Activated naive CD8-positive, alpha-beta T cell treated with anti-CD3 and anti-CD28 coated beads, Interleukin-2, amount 10 ng/mL, durations not matched to agents 7 days and 5 days (primary cell): ENCODE data around the gene CACNA2D4. TPM values are rescaled to one million over a fixed set of nuclear protein-coding genes. Genes with fewer than 3 reads are reported as not detected.

Source experiments
- ATAC-seq: fragments of 150-1000 bp; cut with Tn5 transposase; one replicate; pipeline ENCODE4 v1.10.0; 2021; ENCODE audit warnings: low read depth, moderate library complexity
- POLR2A ChIA-PET: fragments of 350-600 bp; sonication (Branson Sonifier 250); formaldehyde crosslinking; loops from one replicate; lab custom pipeline; 2021; ENCODE audit warnings: antibody characterized with exemption; lab: Charles Lee
- DNase-seq: peaks from one replicate; pipeline ENCODE4 v3.0.0; 2021
- H3K27ac Mint-ChIP-seq: one replicate; pipeline ENCODE4 v1.8.0; 2022; ENCODE audit warnings: mild to moderate bottlenecking, mixed read lengths
- H3K27me3 Mint-ChIP-seq: one replicate; pipeline ENCODE4 v1.8.0; 2022; ENCODE audit warnings: mild to moderate bottlenecking, moderate library complexity, mixed read lengths
- H3K36me3 Mint-ChIP-seq: one replicate; pipeline ENCODE4 v1.8.0; 2021; ENCODE audit warnings: mild to moderate bottlenecking, mixed read lengths
- H3K4me1 Mint-ChIP-seq: one replicate; pipeline ENCODE4 v1.8.0; 2021; ENCODE audit warnings: mixed read lengths
- H3K4me3 Mint-ChIP-seq: one replicate; pipeline ENCODE4 v1.8.0; 2022; ENCODE audit warnings: mild to moderate bottlenecking, moderate library complexity, mixed read lengths
- H3K9me3 Mint-ChIP-seq: one replicate; pipeline ENCODE4 v1.8.0; 2021; ENCODE audit warnings: mixed read lengths
- total RNA-seq, 2 experiments: library from RNA; stranded (reverse); gene quantifications; one replicate each; pipeline ENCODE4 v1.2.3, GENCODE V29; 2021

CACNA2D4 gene
- total RNA-seq, 2 experiments from 2014 or later, result 8.0 to 10.4 TPM

DNA sequence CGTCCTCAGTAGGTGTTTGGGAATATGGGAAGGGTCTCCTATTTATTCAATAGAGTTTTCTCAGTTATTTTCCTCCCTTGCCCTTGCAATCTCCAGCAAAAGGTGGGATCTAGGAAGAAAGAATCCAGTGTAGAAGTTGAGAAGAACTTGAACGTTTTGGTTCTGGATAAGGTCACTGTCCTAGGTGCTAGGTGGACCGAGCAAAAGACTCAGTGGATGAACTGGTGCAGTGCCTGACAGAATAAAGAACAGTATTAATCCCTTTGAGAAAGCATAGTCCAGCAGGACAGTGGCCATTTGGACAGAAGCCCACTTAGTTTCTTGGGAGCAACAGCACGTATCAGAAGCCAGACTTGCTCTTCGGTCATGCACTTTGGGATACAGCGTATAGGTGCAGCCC, 130.7 kb downstream of the CACNA2D4 start:
- Mint-ChIP-seq H3K36me3 (peaks cover 13% of the 10 kb centered on the region), H3K27me3 (no peaks in the 10 kb centered on the region), H3K27ac (no peak overlapping the region), H3K4me3 (no peak overlapping the region), H3K4me1 (peaks cover 20% of the 10 kb centered on the region), H3K9me3 (no peaks in the 10 kb centered on the region)
- POLR2A ChIA-PET, result no interaction called here
- DNase-seq (no peak), ATAC-seq (no peak)

DNA sequence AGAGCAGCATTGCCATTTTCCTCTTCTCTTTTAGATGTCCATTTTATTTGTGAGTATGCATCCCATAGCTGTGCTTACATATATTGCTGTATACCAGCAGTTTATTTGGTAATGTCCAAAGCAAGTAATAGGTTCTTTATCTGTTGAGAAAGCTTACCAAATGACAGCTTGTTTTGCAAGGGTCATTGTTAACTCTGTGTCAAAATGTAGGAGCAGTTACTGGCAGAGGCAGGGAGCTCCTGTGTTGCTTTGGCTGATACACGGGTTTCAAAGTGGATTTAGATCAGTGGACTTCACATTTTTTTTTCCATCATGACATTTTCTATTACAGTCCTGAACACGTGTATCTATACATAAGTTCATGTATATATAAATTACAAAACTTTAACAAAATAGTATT, 136.2 kb downstream of the CACNA2D4 start:
- H3K36me3 Mint-ChIP-seq, result peaks cover 21% of the 10 kb centered on the region
- H3K9me3 Mint-ChIP-seq, result no peaks in the 10 kb centered on the region
- H3K4me3 Mint-ChIP-seq, result no peak overlapping the region
- no peak overlapping the region for H3K27ac Mint-ChIP-seq
- DNase-seq (no peak), ATAC-seq (no peak)
- H3K27me3 Mint-ChIP-seq, result no peaks in the 10 kb centered on the region
- POLR2A ChIA-PET, result no interaction called here
- H3K4me1 Mint-ChIP-seq, result no peaks in the 10 kb centered on the region

DNA sequence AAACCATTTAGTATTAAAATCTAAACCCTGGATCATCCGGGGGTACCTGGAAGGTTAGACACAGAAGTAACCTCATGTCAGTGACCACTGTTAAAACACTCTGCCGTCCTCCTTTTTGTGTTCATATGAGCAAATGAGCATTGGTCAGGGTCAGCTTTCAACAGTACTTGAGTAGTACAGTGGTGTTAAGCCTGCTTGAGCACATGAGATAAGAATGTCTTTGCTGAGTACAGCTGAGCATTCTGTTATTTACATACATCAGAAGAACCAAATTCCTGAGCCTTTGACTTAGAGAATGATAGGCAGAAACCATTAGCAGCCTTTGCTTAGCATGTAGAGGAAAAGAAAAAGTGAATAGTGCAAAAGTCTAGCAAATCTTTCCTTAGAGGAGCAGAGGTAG, 136.7 kb downstream of the CACNA2D4 start:
- Mint-ChIP-seq H3K4me3 (no peak overlapping the region), H3K27me3 (no peaks in the 10 kb centered on the region), H3K36me3 (peaks cover 21% of the 10 kb centered on the region), H3K9me3 (no peaks in the 10 kb centered on the region), H3K4me1 (no peaks in the 10 kb centered on the region), H3K27ac (no peak overlapping the region)
- no peak for ATAC-seq
- POLR2A ChIA-PET, result no interaction called here
- DNase-seq, result no peak

DNA sequence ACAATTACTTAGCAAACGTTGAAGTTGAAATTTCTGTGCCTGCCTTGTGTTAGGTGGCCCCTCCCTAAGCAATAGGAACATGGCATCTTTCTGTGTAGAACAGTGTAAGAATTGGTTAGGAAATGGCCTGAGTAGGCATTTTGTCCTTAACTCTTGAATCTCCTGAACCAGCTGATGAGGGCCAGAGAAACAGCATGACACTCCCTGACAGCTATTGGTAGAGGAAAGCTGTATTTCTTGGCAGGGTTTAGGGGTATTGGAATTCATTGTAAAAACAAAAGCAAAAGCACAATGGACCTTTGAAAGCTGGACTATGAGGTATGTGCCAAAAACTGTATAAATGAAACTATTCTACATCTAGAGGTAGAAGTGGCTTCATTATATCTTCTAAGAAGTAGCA, 138.7 kb downstream of the CACNA2D4 start:
- H3K4me1 Mint-ChIP-seq, result no peaks in the 10 kb centered on the region
- DNase-seq, result no peak
- no peaks in the 10 kb centered on the region for H3K27me3 Mint-ChIP-seq
- H3K27ac Mint-ChIP-seq, result no peak overlapping the region
- POLR2A ChIA-PET, result no interaction called here
- no peak overlapping the region for H3K4me3 Mint-ChIP-seq
- H3K36me3 Mint-ChIP-seq, result peaks cover 21% of the 10 kb centered on the region
- no peak for ATAC-seq
- no peaks in the 10 kb centered on the region for H3K9me3 Mint-ChIP-seq

DNA sequence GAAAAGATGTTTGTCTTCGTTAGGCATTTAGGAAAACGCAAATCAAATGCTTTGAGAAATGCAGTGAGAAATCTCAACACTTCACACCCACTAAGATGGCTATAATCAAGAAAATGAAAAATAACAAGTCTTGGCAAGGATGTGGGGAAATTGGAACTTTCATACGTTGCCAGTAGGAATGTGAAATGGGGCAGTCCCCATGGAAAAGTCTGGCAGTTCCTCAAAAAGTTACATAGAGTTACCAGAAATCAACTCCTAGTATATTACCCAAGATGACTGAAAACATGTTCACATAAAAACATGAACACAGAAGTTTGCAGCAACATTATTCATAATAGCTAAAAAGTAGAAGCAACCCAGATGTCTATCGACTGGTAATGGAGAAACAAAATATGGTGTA, 139.5 kb downstream of the CACNA2D4 start:
- ATAC-seq (no peak), DNase-seq (no peak)
- Mint-ChIP-seq H3K4me3 (no peak overlapping the region), H3K9me3 (no peaks in the 10 kb centered on the region), H3K36me3 (peaks cover 15% of the 10 kb centered on the region), H3K27me3 (no peaks in the 10 kb centered on the region), H3K27ac (no peak overlapping the region), H3K4me1 (no peaks in the 10 kb centered on the region)
- POLR2A ChIA-PET, result no interaction called here

DNA sequence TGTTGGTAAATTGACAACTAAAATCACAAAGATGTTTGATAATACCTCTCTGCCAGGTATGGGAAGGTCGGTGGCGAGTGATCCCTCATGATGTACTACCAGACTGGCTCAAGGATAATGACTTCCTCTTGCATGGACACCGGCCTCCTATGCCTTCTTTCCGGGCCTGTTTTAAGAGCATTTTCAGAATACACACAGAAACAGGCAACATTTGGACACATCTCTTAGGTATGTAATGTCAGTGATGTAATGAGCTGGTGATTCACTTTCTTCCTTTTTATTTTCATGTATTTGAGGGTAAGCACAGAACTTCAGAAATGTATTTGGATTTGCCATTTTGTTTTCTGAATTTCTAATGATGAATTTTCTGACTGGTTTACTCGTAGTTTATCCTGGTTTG, 140.7 kb downstream of the CACNA2D4 start:
- Mint-ChIP-seq H3K27me3 (no peaks in the 10 kb centered on the region), H3K4me1 (peaks cover 1% of the 10 kb centered on the region), H3K9me3 (no peaks in the 10 kb centered on the region), H3K36me3 (peaks cover 12% of the 10 kb centered on the region), H3K4me3 (no peak overlapping the region), H3K27ac (no peak overlapping the region)
- DNase-seq (no peak), ATAC-seq (no peak)
- POLR2A ChIA-PET, result no interaction called here

DNA sequence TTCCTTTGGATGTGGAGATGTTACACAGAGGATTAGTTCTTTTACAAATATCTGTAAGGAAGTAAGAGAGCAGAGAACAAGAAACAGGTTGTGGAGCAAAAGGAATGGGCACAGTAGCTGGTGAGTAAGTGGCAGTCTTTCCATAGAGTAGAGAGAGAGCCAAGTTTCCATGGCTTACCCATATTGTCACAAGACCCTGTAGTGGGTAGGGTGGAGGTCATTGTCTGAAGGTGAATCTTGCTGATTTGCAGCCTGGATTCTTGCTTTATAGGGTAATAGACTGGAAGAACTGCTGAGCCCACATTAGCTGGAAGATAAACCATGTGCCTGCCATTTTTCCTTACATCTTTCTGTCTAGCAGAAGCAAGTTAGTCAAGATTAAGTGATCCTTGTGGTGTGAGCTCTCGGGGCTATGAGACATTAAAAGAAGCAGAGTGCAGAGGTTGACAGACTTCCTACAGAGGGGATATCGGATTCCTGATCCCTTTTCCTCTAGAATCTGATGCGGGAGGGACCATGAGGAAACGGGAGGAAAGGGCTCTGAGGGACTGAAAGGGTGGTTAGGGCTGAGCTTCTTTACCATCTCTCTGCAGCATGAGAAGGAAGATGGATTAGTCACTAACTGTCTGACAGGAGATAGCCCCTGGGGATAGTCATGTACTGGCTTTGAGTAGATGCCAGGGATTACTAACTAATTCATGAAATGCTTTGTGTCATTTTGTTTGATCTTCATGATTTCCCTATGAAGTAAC, 142.1 kb downstream of the CACNA2D4 start:
- H3K27ac Mint-ChIP-seq, result no peak overlapping the region
- no peaks in the 10 kb centered on the region for H3K9me3 Mint-ChIP-seq
- POLR2A ChIA-PET, result no interaction called here
- no peaks in the 10 kb centered on the region for H3K27me3 Mint-ChIP-seq
- peaks cover 1% of the 10 kb centered on the region for H3K4me1 Mint-ChIP-seq
- no peak for DNase-seq
- H3K36me3 Mint-ChIP-seq, result peaks cover 12% of the 10 kb centered on the region
- ATAC-seq, result no peak
- H3K4me3 Mint-ChIP-seq, result no peak overlapping the region

DNA sequence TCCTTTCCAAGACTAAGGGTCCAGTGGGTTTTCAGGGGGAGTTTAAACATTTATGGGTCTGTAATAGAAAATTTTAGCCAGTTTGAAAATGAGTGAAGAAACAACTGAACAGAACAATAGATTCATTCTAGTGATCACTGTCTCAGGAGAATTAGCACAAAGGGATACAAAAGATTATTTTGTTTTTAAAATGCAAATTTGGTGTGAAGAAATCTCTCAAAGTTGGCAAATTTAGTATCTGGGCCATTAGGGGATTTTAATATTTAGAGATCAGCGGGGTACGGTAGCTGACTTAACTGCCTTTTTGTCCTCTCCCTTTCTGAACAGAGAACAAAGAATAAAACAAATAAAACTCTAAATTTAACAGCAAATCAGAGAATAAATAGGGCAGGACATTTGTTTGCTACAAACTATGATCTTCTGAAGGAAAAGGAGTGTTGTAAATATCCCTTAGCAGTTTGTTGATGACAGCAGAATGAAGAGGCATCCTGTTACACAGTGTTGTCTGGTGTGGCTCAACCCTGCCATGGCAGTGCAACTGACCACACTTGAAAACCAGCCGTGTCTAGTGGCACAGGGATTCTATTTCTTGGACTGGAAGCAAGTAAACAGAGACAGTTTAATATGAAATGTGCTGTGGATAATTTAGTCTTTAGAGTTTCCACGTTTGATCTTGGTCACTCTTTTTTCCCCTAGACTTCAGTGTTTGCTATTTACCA, 144.4 kb downstream of the CACNA2D4 start:
- Mint-ChIP-seq H3K4me3 (no peak overlapping the region), H3K36me3 (peaks cover 11% of the 10 kb centered on the region), H3K27ac (no peak overlapping the region), H3K27me3 (no peaks in the 10 kb centered on the region), H3K4me1 (peaks cover 1% of the 10 kb centered on the region), H3K9me3 (no peaks in the 10 kb centered on the region)
- DNase-seq (no peak), ATAC-seq (no peak)
- POLR2A ChIA-PET, result no interaction called here

DNA sequence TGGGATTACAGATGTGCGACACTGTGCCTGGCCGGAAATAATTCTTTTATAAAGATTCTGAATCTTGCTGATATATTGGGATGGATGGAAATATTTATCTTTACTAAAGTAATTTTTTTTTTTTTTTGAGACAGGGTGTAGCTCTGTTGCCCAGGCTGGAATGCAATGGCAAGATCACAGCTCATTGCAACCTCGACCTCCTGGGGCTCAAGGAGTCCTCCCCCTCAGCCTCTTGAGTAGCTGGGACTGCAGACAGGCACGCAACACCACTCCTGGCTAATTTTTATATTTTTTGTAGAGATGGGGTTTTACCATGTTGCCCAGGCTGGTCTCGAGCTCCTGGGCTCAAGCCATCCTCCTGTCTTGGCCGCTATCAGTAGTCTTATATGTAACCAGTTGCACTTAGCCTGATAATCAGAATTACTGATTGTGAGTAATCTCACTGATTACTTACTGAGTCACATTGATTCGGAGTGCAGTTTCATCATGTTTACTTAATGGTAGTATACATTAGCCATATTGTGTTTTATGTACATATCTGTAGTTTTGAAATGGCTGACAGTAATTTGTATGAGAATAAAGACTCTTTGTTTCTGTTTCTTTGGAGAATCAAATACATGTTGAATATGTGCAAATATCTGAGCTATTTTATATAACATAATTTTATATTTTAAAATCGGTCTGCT, 148.5 kb downstream of the CACNA2D4 start:
- Mint-ChIP-seq H3K36me3 (peaks cover 7% of the 10 kb centered on the region), H3K27ac (no peak overlapping the region), H3K4me3 (no peak overlapping the region), H3K9me3 (no peaks in the 10 kb centered on the region), H3K27me3 (no peaks in the 10 kb centered on the region), H3K4me1 (peaks cover 3% of the 10 kb centered on the region)
- no peak for DNase-seq
- POLR2A ChIA-PET, result no interaction called here
- ATAC-seq, result no peak

DNA sequence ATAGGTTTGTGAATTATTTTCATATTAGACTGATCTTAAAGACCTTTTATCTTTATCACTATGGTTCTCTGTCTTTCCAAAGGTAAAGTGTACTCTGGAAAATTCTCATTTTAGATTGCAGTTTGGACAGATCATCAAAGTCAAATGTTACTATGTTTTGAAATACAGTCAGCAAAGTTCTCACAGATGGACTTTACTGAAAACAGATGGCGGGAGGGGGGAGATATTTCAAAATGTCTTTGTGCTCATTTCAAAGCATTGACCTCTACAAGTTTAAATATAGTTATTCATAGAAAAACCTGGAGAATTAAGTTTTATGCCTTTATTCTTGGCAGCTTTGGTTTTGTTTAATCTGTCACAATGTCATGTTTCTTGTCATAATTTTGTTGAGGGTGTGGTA, 149.8 kb downstream of the CACNA2D4 start:
- H3K27ac Mint-ChIP-seq, result no peak overlapping the region
- no peak for ATAC-seq
- H3K4me1 Mint-ChIP-seq, result peaks cover 2% of the 10 kb centered on the region
- no peak for DNase-seq
- H3K36me3 Mint-ChIP-seq, result peaks cover 6% of the 10 kb centered on the region
- no peak overlapping the region for H3K4me3 Mint-ChIP-seq
- POLR2A ChIA-PET, result no interaction called here
- H3K27me3 Mint-ChIP-seq, result no peaks in the 10 kb centered on the region
- no peaks in the 10 kb centered on the region for H3K9me3 Mint-ChIP-seq

DNA sequence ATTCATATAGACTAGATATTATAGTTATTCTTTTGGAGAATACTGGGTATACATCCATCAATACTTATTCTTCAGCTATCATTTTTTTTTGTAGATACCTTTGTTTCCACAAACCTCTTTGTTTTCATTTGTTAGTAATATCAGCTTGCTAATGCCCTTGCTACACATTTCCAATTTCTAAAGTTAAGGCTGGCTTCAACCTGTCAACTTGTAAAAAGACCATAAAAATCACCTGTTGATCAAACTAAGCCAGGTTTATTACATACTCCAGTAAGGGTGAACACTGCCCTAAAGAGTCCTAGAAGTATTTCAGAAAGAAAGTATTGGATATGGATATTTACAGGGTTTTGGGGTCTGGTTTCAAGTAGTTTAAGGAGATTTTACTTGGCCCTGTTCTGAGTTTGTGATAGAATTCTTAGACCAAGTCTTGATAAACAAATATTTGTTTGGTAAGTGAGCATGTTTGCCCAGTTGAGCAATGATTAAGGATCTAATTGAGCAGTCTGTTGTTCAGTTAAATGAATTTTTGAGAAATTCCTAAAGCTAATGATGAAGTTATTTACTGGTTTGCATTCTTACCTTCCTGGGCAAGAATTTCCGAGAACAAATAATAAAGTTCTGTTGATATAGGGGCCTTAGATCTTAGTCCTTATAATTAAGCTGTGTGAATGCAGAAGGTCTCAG, 150.9 kb downstream of the CACNA2D4 start:
- Mint-ChIP-seq H3K9me3 (no peaks in the 10 kb centered on the region), H3K27me3 (no peaks in the 10 kb centered on the region), H3K4me1 (peaks cover 3% of the 10 kb centered on the region), H3K4me3 (no peak overlapping the region), H3K36me3 (peaks cover 8% of the 10 kb centered on the region), H3K27ac (no peak overlapping the region)
- DNase-seq (no peak), ATAC-seq (no peak)
- POLR2A ChIA-PET, result no interaction called here

DNA sequence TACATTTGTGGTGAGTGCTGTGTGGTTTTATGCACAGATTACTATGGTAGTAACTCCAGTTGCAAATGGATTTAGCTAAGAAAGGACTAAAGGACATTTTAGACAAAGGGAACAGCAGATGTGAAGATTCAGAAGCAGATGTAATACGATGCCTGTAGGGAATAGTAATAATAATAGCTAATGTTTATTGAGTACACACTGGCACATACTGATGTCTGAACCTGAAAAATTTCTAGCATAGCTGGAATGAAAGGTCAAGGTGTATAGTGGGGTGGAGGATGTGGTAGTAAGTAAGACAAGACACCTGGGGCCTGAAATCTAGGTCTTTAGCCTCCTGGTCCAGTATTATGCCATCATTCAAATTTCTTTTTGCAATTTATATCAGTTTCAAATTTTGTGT, 152.3 kb downstream of the CACNA2D4 start:
- Mint-ChIP-seq H3K4me3 (no peak overlapping the region), H3K27ac (no peak overlapping the region), H3K4me1 (peaks cover 3% of the 10 kb centered on the region), H3K27me3 (no peaks in the 10 kb centered on the region), H3K36me3 (peaks cover 6% of the 10 kb centered on the region), H3K9me3 (no peaks in the 10 kb centered on the region)
- DNase-seq (no peak), ATAC-seq (no peak)
- POLR2A ChIA-PET, result no interaction called here

DNA sequence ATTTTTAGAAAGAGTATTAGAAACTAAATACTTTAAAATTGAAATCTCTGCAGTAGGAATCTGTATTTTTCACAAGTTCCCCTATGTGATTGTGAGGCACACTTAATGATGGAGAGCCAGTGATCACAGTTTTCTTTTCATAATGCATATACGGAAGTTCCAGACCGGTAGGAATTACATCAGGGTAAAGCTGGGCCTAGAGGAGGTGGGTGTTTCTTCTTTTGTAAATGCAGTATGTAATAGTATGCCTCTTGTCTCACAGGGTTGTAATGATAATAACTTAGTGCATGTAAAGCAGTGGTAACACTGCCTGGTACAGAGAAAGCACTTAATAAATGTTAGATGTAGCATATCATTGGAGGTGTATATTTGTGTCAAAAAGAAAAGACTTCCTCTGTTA, 155.3 kb downstream of the CACNA2D4 start:
- no peak overlapping the region for H3K4me3 Mint-ChIP-seq
- no peak overlapping the region for H3K27ac Mint-ChIP-seq
- POLR2A ChIA-PET, result no interaction called here
- ATAC-seq (no peak), DNase-seq (no peak)
- peaks cover 4% of the 10 kb centered on the region for H3K4me1 Mint-ChIP-seq
- peaks cover 23% of the 10 kb centered on the region for H3K36me3 Mint-ChIP-seq
- no peaks in the 10 kb centered on the region for H3K27me3 Mint-ChIP-seq
- H3K9me3 Mint-ChIP-seq, result no peaks in the 10 kb centered on the region
